Activated CD4-positive, alpha-beta T cell treated with anti-CD3 and anti-CD28 coated beads for 4 hours (primary cell): Measurements from ENCODE around the gene SIRT3.
"Not testable (repeated sequence)": the region's sequence is repeated elsewhere in the genome, so short reads cannot be mapped to it uniquely, and the experiment has no call there.

ENCODE experiments used
- DNase-seq, 2 donors: peaks; one replicate each; pipeline ENCODE4 v3.0.0-alpha.2; 2020

SIRT3 gene

GRCh38 chr11:238346-238745 is 2.2 kb upstream of the SIRT3 start:
- DNase-seq = not testable (repeated sequence)

DNA sequence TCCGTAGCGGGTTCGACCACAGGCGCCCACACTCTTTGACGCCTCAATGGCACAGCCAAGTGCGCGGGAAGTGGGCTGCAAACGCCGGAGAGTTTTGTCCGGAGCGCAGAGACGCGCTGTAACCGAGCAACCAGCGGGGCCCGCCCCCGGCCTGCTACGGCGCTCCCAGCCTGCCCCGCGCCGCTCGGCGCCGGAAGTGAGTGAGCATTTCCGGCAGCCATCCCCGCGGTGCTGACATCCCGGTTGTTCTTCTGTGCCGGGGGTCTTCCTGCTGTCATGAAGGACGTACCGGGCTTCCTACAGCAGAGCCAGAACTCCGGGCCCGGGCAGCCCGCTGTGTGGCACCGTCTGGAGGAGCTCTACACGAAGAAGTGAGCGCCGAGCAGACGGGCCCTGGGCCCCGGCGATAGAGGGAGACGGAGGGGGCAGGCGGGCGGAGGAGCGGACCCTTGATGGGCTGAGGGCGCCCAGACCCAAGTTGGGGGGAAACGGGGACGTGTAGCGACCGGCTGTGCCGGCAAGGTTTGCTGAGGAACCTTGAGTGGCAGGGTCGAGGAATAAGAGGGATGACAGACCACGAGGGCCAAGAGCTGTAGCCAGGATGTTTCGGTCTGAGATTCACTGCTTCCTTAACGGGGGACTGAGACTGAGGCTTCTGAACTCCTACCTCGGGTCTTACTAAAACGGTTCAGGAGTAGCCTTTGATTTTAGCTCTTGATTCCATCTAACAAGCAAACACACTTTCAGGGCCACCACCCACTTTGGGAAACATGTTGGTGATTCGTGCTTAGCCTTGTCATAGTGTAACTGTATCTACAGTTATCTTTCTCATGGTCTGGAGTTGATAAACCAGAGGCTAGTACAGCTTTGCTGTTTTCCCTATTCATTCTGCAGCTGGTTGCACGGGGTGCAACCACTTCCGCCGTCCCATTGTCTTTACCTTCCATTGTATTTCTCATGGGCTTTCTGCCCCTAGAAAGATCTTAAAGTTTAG is 929 bp upstream of the SIRT3 start, which contains the start of gene PSMD13:
PSMD13 (plus strand) TSS at position 203 of the 994 bp plus-strand sequence; CDS start at position 277, 74 bp downstream.
- peak; percentile 83 to 86 for DNase-seq

- DNase-seq = peak in 1 of 2 donors; percentile 76
These were observed 539 bp downstream of the SIRT3 start for GRCh38 chr11:235609-235996.

DNA sequence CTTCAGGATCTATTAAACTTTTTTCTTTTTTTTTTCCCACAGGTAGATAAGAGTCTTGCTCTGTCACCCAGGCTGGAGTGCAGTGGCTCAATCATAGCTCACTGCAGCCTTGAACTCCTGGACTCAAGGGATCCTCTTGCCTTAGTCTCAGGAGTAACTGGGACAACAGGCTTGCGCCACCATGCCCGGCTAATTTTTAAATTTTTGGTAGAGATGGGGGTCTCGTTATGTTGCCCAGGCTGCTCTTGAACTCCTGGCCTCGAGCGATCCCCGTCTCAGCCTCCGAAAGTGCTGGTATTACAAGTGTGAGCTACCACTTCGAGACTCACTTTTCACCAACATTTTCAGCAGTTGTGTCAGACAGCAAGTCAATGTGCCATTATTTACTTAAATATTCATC is 962 bp downstream of the SIRT3 start:
- no peak for DNase-seq

DNA sequence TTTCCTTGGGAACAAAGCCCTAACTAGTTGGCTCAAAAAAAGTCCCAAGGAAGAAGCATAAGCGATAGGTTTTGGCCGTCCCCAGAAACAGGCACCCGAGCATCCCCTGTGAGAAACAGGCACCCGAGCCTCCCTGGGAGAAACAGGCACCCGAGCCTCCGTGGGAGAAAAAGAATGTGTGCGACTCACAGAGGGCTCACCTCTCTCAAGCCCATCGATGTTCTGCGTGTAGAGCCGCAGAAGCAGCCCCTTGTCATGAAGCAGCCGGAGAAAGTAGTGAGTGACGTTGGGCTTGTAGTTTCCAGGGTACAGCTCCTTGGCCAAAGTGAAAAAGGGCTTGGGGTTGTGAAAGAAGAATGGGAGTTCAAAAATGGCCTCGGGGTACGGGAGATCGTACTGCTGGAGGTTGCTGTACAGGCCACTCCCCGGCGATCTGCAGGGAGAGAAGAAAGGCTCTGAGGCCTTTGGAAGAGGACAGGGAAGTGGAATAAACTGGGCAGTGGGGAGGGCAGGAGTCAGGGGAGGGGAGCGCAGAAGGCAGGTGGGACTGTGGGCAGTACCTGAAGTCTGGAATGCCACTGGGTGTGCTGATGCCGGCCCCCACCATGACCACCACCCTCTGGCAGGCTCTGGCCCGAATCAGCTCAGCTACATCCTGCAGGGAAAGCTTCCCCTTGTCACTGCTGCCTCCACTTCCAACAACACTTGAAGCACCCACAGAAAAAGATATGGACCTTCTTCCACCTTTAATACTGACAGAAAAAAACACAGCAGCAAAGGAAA is 3.2 kb downstream of the SIRT3 start:
- DNase-seq = no peak

GRCh38 chr11:230431-230830 is 5.7 kb downstream of the SIRT3 start:
- DNase-seq = no peak

- no peak for DNase-seq
These were observed 8.2 kb downstream of the SIRT3 start for GRCh38 chr11:227824-228379.

DNA sequence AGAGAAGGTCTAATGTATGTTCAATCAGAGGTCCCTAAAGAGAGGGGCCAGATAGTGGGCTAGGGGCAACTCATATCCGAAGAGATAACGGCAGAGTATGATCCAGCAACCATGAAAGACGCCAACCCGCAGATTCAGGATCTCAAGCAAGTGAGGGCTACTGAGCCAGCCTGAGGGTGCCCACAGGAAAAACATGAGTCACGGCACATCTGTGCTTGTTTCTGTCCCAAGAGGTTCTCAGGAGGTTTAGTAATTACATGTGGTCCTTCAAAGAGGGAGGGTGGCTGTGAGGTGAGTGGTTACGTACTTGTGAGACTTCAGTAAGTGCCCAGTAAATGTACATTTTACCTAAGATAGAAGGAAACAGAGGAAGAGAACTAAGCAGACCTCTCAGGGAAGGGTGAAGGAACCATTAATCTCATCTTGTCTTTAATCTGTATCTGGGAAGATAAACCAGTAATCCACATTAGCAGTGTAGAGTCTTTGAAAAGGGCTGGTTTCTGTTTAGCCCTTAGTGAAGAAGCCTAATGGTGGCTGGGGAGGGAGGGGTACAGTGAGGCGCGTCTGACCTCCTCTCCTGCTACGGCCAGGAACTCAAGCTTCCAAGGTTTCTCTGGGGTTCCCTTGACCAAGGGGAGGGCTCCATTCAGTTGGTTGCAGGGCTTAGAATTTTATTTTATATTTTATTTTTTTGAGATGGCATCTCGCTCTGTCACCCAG is 10.2 kb downstream of the SIRT3 start:
- DNase-seq = no peak

DNA sequence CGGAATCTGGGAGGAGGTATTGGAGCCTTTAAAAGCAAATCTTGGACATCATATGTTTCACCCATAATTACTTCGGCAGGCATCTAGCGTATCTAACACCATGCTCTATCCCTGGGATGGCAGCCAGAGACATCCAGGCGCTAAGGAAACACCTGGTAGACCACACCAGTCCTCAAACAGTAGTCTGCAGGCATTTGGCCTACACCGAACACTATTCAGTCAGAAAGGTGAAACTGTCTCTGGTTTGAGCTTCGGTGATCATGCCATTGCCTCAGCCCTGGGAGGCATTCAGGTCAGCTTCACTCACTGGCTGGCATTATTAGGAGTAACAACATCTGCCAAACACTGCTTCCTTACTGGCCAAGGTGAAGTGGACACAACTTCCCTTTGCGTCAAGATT is 11.7 kb downstream of the SIRT3 start:
- DNase-seq = no peak

DNA sequence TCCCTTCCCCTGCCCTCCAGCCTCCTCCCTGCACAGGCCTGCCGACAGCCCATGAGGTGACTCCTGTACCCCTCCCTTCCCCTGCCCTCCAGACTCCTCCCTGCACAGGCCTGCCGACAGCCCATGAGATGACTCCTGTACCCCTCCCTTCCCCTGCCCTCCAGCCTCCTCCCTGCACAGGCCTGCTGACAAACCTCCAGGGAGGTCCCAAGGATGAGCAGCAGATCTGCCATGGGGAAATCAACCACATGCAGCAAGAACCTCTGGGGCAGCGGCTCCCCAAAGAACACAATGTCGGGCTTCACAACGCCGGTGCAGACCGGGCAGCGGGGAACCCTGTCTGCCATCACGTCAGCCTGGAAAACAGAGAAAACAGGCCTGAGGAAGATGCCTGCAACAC is 12.3 kb downstream of the SIRT3 start:
- no peak for DNase-seq

GRCh38 chr11:223026-223789 is 12.9 kb downstream of the SIRT3 start:
- DNase-seq = no peak

GRCh38 chr11:221998-222789 is 13.9 kb downstream of the SIRT3 start:
- DNase-seq = no peak

DNA sequence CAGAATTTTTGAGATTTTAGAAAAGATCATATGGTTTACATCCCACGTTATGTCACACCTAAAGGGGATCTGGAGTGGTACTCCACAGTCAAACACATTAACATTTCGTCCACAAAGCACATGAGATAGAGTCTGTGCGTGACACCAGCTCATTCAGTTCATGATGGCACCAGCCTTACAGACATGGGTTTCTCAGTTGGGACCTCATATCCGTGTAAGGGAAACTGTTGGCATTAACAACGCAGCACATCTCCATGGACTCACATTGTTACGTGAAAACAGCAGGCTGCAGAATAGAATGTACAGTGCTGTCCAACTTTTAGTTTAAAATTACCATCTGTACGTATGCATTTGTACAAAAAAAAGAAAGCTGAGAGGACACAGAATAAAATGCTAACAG is 14.6 kb downstream of the SIRT3 start:
- DNase-seq = no peak

GRCh38 chr11:220641-221215 is 15.4 kb downstream of the SIRT3 start:
- DNase-seq = not testable (repeated sequence)

- DNase-seq = no peak
These were observed 17.1 kb downstream of the SIRT3 start for GRCh38 chr11:218815-219593.

DNA sequence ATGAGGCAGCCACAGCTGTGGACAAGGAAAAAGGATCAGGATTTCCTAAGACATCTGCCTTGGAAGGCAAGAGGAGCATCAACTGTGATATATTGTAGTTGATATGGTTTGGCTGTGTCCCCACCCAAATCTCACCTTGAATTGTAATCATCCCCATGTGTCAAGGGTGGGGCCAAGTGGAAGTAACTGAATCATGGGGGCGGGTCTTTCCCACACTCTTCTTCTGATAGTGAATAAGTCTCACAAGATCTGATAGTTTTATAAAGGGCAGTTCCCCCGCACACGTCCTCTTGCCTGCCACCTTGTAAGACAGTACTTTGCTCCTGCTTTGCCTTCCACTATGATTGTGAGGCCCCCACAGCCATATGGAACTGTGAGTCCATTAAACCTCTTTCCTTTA is 18.4 kb downstream of the SIRT3 start:
- DNase-seq = no peak

DNA sequence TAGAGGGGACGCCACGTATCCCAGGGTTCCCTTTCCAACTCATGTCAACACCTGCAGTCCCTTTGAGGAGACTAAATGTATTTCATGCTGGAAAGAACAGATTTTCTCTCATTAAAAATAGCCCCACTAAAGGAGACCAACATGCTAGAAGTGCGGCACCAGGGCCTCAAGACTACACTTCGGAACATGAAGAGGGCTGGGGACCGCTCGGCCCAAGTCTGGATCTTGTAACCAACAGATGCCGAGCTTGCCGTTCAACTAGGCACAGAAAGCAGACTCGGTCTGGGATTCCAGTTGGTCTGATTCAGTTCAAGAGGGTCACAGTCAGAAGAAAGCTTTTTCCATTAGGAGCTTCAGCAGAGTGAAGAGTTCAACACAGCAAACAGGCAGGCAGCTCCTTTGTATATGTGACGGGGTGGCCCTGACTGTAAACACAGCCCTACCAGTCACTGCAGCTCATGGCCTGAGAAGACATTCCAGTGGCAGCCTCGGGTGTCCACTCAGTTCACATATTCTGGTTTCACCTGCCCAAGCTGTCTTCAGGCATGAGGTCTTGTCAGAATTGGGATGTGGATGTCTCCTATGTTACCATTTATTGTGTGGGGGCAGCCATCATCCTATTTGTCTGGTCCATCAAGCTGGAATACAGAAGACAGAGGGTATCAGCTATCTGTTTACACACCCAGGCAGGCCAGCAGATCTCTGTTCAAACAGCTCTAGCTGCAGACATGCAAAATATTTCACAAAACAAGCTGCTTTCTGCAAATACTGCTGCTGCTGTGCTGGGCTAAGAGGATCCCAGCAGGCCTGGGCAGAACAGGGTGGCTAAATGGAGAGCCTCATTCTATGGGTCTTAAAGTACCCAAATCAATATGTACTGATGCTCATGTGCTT is 19.8 kb downstream of the SIRT3 start:
- DNase-seq = no peak

DNA sequence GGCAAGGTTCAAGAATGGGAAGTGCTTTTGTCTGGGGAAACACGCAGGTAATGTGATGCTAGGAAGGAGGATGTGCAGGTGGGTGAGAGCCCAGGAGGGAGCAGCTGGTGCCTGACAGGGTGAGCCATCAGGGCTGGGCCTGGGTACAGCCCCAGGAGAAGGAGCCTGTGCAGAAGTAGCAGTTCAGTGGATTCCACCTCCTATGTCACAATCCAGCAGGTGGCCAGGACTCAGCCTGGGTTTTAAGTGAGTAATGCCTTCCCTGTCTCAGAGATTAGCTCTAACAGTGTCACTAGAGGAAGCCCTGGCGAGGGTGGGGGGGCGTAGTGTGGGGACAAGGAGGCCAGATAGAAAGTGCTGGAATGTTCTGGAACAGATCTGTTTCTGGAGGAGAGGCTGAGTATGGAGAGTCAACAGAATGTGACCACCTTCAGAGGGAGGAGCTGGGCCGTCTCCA is 20.5 kb downstream of the SIRT3 start:
- DNase-seq = no peak

DNA sequence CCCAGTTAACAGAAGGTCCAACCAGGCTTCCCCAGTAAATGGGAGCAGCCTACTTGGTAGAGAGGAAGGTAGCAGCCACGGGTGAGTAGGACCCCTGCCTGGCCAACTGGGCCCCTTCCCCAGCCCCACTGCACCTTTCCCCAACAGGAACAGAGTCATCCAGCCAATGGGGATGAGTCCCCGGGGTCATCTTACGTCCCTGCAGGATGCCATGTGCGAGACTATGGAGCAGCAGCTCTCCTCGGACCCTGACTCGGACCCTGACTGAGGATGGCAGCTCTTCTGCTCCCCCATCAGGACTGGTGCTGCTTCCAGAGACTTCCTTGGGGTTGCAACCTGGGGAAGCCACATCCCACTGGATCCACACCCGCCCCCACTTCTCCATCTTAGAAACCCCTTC is 22.1 kb downstream of the SIRT3 start:
- no peak for DNase-seq
